Caco-2 (cell line): ENCODE results near the gene PDSS1. TPM values are rescaled to one million over a fixed set of nuclear protein-coding genes. Genes with fewer than 3 reads are reported as not detected.
A peak's percentile ranks its signal among the peaks of the same experiment; 100 is the strongest.

Source experiments
- BruUV-seq: library from RNA; stranded (reverse); fragments of 400-500 nt; replicated peaks from 2 replicates; lab custom pipeline; 2021; lab: Mats Ljungman, UMichigan
- CTCF ChIA-PET: fragments of 300-600 bp; sonication (Branson Sonifier 250); formaldehyde crosslinking; loops from one replicate; lab custom pipeline; 2022; ENCODE audit warnings: antibody characterized with exemption; lab: Charles Lee
- POLR2A ChIA-PET: fragments of 300-600 bp; sonication (Branson Sonifier 250); formaldehyde crosslinking; loops from one replicate; lab custom pipeline; 2022; ENCODE audit warnings: antibody characterized with exemption; lab: Charles Lee
- DNase-seq, 2 experiments: peaks; one replicate each; pipeline versions ENCODE4 v3.0.0 to v3.0.0-alpha.2; 2020 to 2022
- H3K27me3 ChIP-seq: replicated peaks from 2 replicates; pipeline ENCODE4 v1.6.0; 2011; ENCODE audit warnings: low read length; ENCODE audit not compliant: control insufficient read depth, insufficient read depth
- H3K36me3 ChIP-seq: 2 replicates; pipeline ENCODE4 v1.5.1; 2011; ENCODE audit warnings: low read length; ENCODE audit not compliant: control insufficient read depth, insufficient read depth
- H3K4me1 ChIP-seq: fragments of 250-450 bp; sonication (Bioruptor Pico); 2 replicates; pipeline ENCODE4 v1.5.1; 2020; ENCODE audit warnings: mild to moderate bottlenecking
- H3K4me3 ChIP-seq: 2 replicates; pipeline ENCODE4 v1.5.1; 2011; ENCODE audit warnings: low read depth, mild to moderate bottlenecking, control low read depth, low read length
- H3K9me3 ChIP-seq: fragments of 250-450 bp; sonication (Bioruptor Pico); 2 replicates; pipeline ENCODE4 v1.5.1; 2020; ENCODE audit warnings: mild to moderate bottlenecking, moderate library complexity
- H3K27ac Mint-ChIP-seq: one replicate; pipeline ENCODE4 v1.8.0; 2022; ENCODE audit warnings: mixed read lengths; ENCODE audit not compliant: unreplicated experiment
- H3K27me3 Mint-ChIP-seq: one replicate; pipeline ENCODE4 v1.8.0; 2022; ENCODE audit warnings: mixed read lengths; ENCODE audit not compliant: insufficient read depth, unreplicated experiment
- H3K36me3 Mint-ChIP-seq: one replicate; pipeline ENCODE4 v1.8.0; 2022; ENCODE audit warnings: mild to moderate bottlenecking, mixed read lengths; ENCODE audit not compliant: insufficient read depth, unreplicated experiment
- H3K4me1 Mint-ChIP-seq: one replicate; pipeline ENCODE4 v1.8.0; 2022; ENCODE audit warnings: low read depth, mixed read lengths; ENCODE audit not compliant: unreplicated experiment
- H3K4me3 Mint-ChIP-seq: one replicate; pipeline ENCODE4 v1.8.0; 2022; ENCODE audit warnings: mild to moderate bottlenecking, moderate library complexity, mixed read lengths; ENCODE audit not compliant: unreplicated experiment
- H3K9me3 Mint-ChIP-seq: one replicate; pipeline ENCODE4 v1.8.0; 2022; ENCODE audit warnings: mixed read lengths; ENCODE audit not compliant: unreplicated experiment
- CTCF ChIP-seq, 2 experiments: fragments of 200-600 bp in 1 of 2; IDR thresholded peaks; 1 replicate in 1 of 2; 2 replicates in 1 of 2; pipeline versions ENCODE4 v1.5.1 to v1.8.0; 2011 to 2022; ENCODE audit warnings: antibody characterized with exemption in 1 of 2, control low read depth in 1 of 2, inconsistent platforms in 1 of 2, low read depth in 1 of 2, low read length in 1 of 2, mild to moderate bottlenecking in 1 of 2, moderate library complexity in 1 of 2; ENCODE audit not compliant: insufficient read depth in 1 of 2, severe bottlenecking in 1 of 2, unreplicated experiment in 1 of 2
- intact Hi-C: fragments of 100-400 bp; cut with micrococcal nuclease; formaldehyde crosslinking; loops from one replicate; pipeline ENCODE4 v1.10.0; 2022; ENCODE audit not compliant: unreplicated experiment
- total RNA-seq: library from RNA; stranded (reverse); gene quantifications from 2 replicates; pipeline ENCODE4 v1.2.3, GENCODE V29; 2022

Gene PDSS1
- total RNA-seq, 1 experiment from 2014 or later: 24.9 TPM

- H3K4me1 ChIP-seq: peaks cover 62% of the 10 kb centered on the region
- H3K4me3 ChIP-seq: no peak overlapping the region
- ChIA-PET POLR2A (no interaction called here), CTCF (interaction anchor here (1.0 kb wide), 1 partner anchor 12 kb away, joined by 4 read pairs; no protein-coding TSS in a partner anchor)
- H3K9me3 ChIP-seq: no peaks in the 10 kb centered on the region
- TF ChIP-seq CTCF (IDR thresholded peaks at IDR 0.05; ENCODE audit: insufficient read depth in 1 of 2, low read depth in 1 of 2, low read length in 1 of 2, severe bottlenecking in 1 of 2, unreplicated experiment in 1 of 2): no peak
- Mint-ChIP-seq H3K36me3 (peaks cover 98% of the 10 kb centered on the region), H3K9me3 (no peaks in the 10 kb centered on the region), H3K27ac (peak overlapping the region; percentile 91), H3K27me3 (no peaks in the 10 kb centered on the region), H3K4me3 (peak overlapping the region; percentile 50), H3K4me1 (peaks cover 46% of the 10 kb centered on the region)
- TSS peak; percentile 43 for BruUV-seq
- H3K27me3 ChIP-seq: no peaks in the 10 kb centered on the region
- DNase-seq: no peak
- intact Hi-C loops: loop anchor here (1.0 kb wide), 1 partner anchor 124 kb away; no protein-coding TSS in a partner anchor
- H3K36me3 ChIP-seq: peaks cover 5% of the 10 kb centered on the region; the same call in 1 of the 2 replicates
Observed at GRCh38 chr10:26737730-26738129, 40.2 kb downstream of the PDSS1 start.

- CTCF ChIA-PET: interaction anchor here (0.5 to 1.0 kb wide), 2 partner anchors 12 to 403 kb away, joined by 4 read pairs; no protein-coding TSS in a partner anchor
- POLR2A ChIA-PET: interaction anchor here (0.6 kb wide), 1 partner anchor 17 kb away, joined by 3 read pairs; no protein-coding TSS in a partner anchor
- Mint-ChIP-seq H3K9me3 (no peaks in the 10 kb centered on the region), H3K36me3 (peaks cover 99% of the 10 kb centered on the region), H3K4me3 (peak overlapping the region; percentile 50), H3K27ac (peak overlapping the region; percentile 91), H3K4me1 (peaks cover 42% of the 10 kb centered on the region), H3K27me3 (no peaks in the 10 kb centered on the region)
- TF ChIP-seq CTCF (IDR thresholded peaks at IDR 0.05; ENCODE audit: insufficient read depth in 1 of 2, low read depth in 1 of 2, low read length in 1 of 2, severe bottlenecking in 1 of 2, unreplicated experiment in 1 of 2): no peak
- H3K9me3 ChIP-seq: no peaks in the 10 kb centered on the region
- H3K4me3 ChIP-seq: no peak overlapping the region
- H3K27me3 ChIP-seq: no peaks in the 10 kb centered on the region
- no TSS peak for BruUV-seq
- intact Hi-C loops: loop anchor here (1.0 kb wide), 1 partner anchor 123 kb away; no protein-coding TSS in a partner anchor
- peaks cover 5% of the 10 kb centered on the region; the same call in 1 of the 2 replicates for H3K36me3 ChIP-seq
- DNase-seq: peak in 1 of 2 experiments; percentile 66
- peaks cover 58% of the 10 kb centered on the region for H3K4me1 ChIP-seq
Observed at GRCh38 chr10:26738301-26738911, 40.9 kb downstream of the PDSS1 start.

- peak overlapping the region; percentile 91 for H3K27ac Mint-ChIP-seq
- H3K4me3 Mint-ChIP-seq: peak overlapping the region; percentile 50
- intact Hi-C loops: no loop called here
- no peaks in the 10 kb centered on the region for H3K27me3 ChIP-seq
- peaks cover 34% of the 10 kb centered on the region for H3K4me1 Mint-ChIP-seq
- no peak for TF ChIP-seq CTCF (IDR thresholded peaks at IDR 0.05; ENCODE audit: insufficient read depth in 1 of 2, low read depth in 1 of 2, low read length in 1 of 2, severe bottlenecking in 1 of 2, unreplicated experiment in 1 of 2)
- DNase-seq: no peak
- H3K27me3 Mint-ChIP-seq: no peaks in the 10 kb centered on the region
- H3K4me3 ChIP-seq: no peak overlapping the region
- ChIA-PET POLR2A (interaction anchor here (0.6 kb wide), 1 partner anchor 16 kb away, joined by 3 read pairs; no protein-coding TSS in a partner anchor), CTCF (no interaction called here)
- H3K36me3 Mint-ChIP-seq: peaks cover 100% of the 10 kb centered on the region
- no peaks in the 10 kb centered on the region for H3K9me3 Mint-ChIP-seq
- no peaks in the 10 kb centered on the region for H3K9me3 ChIP-seq
- peaks cover 5% of the 10 kb centered on the region for H3K36me3 ChIP-seq
- H3K4me1 ChIP-seq: peaks cover 51% of the 10 kb centered on the region
- BruUV-seq: TSS peak; percentile 28
Observed at GRCh38 chr10:26739071-26739631, 41.6 kb downstream of the PDSS1 start.
